ENCODE data around the gene LRBA. TPM values are rescaled to one million over a fixed set of nuclear protein-coding genes. Genes with fewer than 3 reads are reported as not detected.
A peak's percentile ranks its signal among the peaks of the same experiment; 100 is the strongest.

Gene LRBA
- total and polyA plus RNA-seq, 8 donors = 7.3 to 156 (median 73.9) TPM

- DNase-seq = peak in 1 of 2 donors; percentile 36
- intact Hi-C loops (cut with DNase I; ENCODE audit: low total_unique reads) = no loop called here
- Histone ChIP-seq H3K9me3 (no peaks in the 10 kb centered on the region), H3K27me3 (no peaks in the 10 kb centered on the region), H3K27ac (no peak overlapping the region), H3K36me3 (peaks cover 6 to 25% (median 18%) of the 10 kb centered on the region in 4 donors), H3K4me3 (no peak overlapping the region), H3K4me1 (no peaks in the 10 kb centered on the region)
- WGBS, 5 donors = 41 to 64% (median 58%) methylated on average over 5 of the region's 5 CpGs
- TF ChIP-seq POLR2AphosphoS5 (IDR thresholded peaks at IDR 0.05) (no peak), EP300 (IDR thresholded peaks at IDR 0.05) (no peak), POLR2A (IDR thresholded peaks at IDR 0.05) (no peak), CTCF (IDR thresholded peaks at IDR 0.05) (no peak)
Measured at GRCh38 chr4:150591406-150591805, 423.7 kb downstream of the LRBA start.

- 88 to 98% (median 96%) methylated on average over 5 of the region's 5 CpGs for WGBS, 5 donors
- TF ChIP-seq POLR2A (IDR thresholded peaks at IDR 0.05) (no peak), CTCF (IDR thresholded peaks at IDR 0.05) (no peak), EP300 (IDR thresholded peaks at IDR 0.05) (no peak), POLR2AphosphoS5 (IDR thresholded peaks at IDR 0.05) (no peak)
- no peak for DNase-seq
- Histone ChIP-seq H3K4me1 (no peaks in the 10 kb centered on the region), H3K27me3 (no peaks in the 10 kb centered on the region), H3K9me3 (no peaks in the 10 kb centered on the region), H3K36me3 (peaks cover 6 to 25% (median 18%) of the 10 kb centered on the region in 4 donors), H3K4me3 (no peak overlapping the region), H3K27ac (no peak overlapping the region)
- intact Hi-C loops (cut with DNase I; ENCODE audit: low total_unique reads) = no loop called here
Measured at GRCh38 chr4:150590631-150591030, 424.5 kb downstream of the LRBA start.

GRCh38 chr4:150589157-150589556, 425.9 kb downstream of the LRBA start:
- Histone ChIP-seq H3K9me3 (no peaks in the 10 kb centered on the region), H3K36me3 (peaks cover 6 to 25% (median 19%) of the 10 kb centered on the region in 4 donors), H3K27me3 (no peaks in the 10 kb centered on the region), H3K27ac (no peak overlapping the region), H3K4me3 (no peak overlapping the region), H3K4me1 (no peaks in the 10 kb centered on the region)
- DNase-seq = no peak
- WGBS, 5 donors = 74 to 87% (median 78%) methylated on average over 2 of the region's 2 CpGs
- TF ChIP-seq POLR2A (IDR thresholded peaks at IDR 0.05) (no peak), POLR2AphosphoS5 (IDR thresholded peaks at IDR 0.05) (no peak), EP300 (IDR thresholded peaks at IDR 0.05) (no peak), CTCF (IDR thresholded peaks at IDR 0.05) (no peak)
- intact Hi-C loops (cut with DNase I; ENCODE audit: low total_unique reads) = no loop called here

DNA sequence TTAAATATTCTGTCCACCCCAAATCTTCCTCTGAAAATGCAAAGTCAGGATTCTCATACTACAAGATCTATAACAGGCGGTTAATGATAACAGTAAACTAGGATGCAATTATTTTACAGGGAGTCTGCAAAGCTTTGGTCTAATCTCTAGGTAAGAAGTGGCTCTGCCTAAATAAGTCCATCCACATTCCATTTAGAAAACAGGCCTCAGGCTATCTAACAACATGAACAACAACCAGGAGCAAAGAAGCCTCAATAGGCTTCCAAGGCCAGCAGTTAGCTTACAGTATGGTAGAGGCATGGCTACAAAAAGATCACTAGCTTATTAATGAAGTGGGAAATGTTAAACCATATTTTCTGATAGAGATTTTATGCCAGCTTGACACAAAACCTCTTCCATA, 426.8 kb downstream of the LRBA start:
- H3K4me1 ChIP-seq = no peaks in the 10 kb centered on the region
- WGBS, 5 donors = 95 to 100% (median 98%) methylated on average over 1 of the region's 1 CpG
- intact Hi-C loops (cut with DNase I; ENCODE audit: low total_unique reads) = no loop called here
- no peaks in the 10 kb centered on the region for H3K27me3 ChIP-seq
- no peak overlapping the region for H3K27ac ChIP-seq
- DNase-seq = no peak
- peaks cover 7 to 32% (median 27%) of the 10 kb centered on the region in 4 donors for H3K36me3 ChIP-seq
- no peak overlapping the region for H3K4me3 ChIP-seq
- TF ChIP-seq POLR2AphosphoS5 (IDR thresholded peaks at IDR 0.05) (no peak), CTCF (IDR thresholded peaks at IDR 0.05) (no peak), POLR2A (IDR thresholded peaks at IDR 0.05) (no peak), EP300 (IDR thresholded peaks at IDR 0.05) (no peak)
- H3K9me3 ChIP-seq = peaks cover 0 to 5% (median 2%) of the 10 kb centered on the region in 4 donors

Data from stomach (tissue), 9 donors.